ENCODE results near the gene OPCML.

OPCML gene

DNA sequence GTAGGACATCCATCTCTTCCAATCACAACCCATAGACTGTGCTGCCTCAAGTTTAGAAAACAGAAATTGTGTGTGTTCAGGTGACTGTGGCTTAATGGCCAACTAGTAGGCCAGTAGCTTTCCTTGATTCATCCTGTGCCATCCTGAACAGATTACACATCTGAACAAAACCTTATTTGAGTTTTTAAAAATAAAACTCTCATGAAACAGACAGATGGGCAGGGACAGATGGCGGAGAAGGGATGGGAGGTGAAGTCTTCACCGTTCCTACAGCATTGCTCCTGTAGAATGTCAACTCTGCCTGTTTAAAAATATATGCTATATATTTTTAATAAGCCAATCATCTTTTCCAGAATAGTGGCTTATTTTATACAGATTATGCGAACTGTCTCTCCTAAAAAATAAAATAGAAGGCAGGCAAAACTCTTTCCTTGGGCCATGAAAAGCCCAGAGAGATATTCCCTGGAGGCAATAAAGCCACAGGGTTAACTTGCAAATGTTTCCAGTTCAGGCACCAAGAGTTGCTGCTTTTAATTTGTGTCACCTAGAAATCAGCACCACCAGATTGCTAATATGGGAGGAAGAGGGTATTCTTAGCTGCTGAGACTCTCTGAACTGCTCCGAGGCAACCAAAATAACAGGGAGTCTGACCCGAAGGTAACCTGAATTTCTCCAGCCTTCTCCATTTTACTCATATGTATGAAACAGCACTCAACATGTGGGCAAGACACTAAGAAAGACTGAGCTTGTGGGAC is 861.2 kb downstream of the OPCML start:
- no peak for DNase-seq (ENCODE audit: low read depth in 2 of 2)

GRCh38 chr11:132669949-132670348 is 862.4 kb downstream of the OPCML start:
- no peak for DNase-seq (ENCODE audit: low read depth in 2 of 2)

DNA sequence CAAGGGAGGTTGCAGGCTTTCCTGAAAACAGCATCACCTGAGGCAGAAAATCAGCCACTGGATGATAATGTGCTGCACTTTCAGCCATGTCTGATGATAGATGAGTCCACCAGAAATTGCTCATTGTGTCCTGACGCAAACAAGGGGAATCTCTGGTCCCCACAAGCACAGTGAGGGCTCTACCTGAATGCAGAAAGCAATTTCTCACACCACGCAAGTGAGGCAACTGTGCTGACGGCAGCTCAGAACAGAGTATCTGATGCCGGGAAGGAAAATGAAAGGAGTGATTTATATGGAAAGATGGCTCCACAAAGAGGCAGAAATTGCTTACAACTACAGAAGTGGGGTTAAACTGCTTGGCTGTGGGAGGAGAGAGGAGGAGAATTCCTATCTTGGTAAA is 867.1 kb downstream of the OPCML start:
- DNase-seq (ENCODE audit: low read depth in 2 of 2), result no peak

DNA sequence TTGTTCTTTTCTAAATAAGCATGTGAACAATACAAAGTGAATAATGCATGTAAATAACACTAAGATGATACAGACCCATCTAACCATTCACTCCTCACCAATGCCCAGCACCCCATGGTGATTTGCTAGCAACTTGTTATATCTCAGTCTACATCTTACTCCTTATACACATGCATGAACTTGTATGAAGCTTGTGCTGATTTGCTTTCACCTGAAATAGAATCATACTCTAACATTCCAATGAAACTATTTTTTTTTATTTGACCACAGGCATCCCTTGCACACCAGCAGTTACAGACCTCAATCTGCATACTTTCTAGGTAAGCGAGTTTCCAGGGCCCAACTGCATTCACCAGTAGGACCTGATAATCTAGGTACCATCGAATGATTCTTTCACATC is 873.6 kb downstream of the OPCML start:
- DNase-seq (ENCODE audit: low read depth in 2 of 2), result no peak

GRCh38 chr11:132658004-132658403 is 874.3 kb downstream of the OPCML start:
- no peak for DNase-seq (ENCODE audit: low read depth in 2 of 2)

GRCh38 chr11:132655187-132655855 is 877.0 kb downstream of the OPCML start:
- DNase-seq (ENCODE audit: low read depth in 2 of 2), result no peak

DNA sequence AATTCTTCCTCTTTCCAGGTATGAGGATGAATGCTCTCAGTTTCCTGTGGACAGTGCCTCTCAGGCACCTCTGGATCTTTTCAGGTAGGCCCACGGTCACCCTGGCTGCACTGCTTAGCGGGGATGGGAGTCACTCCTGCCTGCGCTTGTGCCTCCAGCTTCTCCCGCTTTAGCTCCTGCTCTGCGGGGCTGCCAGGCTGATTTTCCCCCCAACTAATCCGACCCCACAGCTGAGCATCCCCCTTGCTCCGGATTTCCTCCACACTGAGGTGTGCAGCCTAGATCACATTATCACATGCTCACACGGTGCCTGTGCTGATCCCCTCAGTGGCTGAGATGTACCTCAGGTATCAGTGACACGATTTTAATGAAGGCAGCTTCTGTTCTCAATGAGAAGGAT is 879.1 kb downstream of the OPCML start:
- DNase-seq (ENCODE audit: low read depth in 2 of 2), result no peak

GRCh38 chr11:132650969-132651720 is 881.2 kb downstream of the OPCML start:
- no peak for DNase-seq (ENCODE audit: low read depth in 2 of 2)

DNA sequence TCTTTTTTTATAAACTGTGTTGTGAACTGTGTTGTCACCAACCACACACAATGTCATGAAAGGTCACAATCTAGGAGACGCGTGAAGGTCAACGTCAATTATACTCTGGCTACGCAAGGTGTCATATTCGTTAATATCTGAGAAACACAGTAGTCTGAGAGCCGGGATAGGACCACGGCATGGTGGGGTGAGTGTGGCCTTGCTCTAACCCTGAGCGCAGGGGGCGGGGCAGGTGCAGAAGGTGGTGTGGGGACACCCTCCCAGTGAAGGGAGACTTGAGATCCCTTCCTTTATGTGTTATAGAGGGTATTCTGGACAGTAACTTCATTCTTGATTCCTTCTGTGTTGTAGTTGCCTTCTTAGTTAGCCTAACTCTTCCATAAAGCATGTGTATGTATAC is 883.0 kb downstream of the OPCML start:
- no peak for DNase-seq (ENCODE audit: low read depth in 2 of 2)

DNA sequence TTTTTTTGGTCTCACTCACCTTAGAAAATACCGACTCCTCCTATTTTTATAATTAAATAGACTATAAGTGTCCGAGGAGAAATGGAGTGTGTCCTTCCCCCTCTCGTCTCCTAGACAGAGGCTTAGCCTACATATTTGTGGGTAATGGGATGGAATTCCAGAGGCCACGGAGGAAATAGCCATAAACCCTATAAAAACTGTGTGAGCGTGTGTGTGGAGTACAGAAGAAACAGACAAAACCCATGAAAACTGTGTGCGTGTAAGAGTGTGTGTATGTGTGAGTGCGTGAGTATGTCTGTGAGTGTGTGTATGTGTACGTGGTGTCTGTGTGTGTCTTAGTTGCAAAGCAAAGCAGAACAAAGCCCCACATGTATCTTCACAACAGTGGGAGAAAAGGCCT is 883.5 kb downstream of the OPCML start:
- DNase-seq (ENCODE audit: low read depth in 2 of 2), result no peak

DNA sequence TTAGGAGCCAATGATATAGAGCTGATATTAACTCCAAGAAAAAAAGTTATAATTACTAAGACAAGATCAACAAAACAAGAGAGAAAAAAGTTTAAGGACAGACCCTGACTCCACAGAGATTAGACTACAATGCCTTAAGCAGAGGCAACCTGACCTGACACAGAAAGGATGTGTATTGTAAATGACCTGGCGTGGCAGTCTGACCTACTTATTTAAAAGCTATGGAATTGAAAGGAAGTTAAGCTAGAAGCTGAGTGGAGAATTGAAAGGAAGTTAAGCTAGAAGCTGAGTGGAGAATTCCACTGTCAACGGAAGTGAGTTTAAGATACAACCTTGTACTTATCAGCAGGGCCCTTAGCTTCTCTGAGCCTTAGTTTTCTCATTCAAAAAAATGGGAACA is 885.4 kb downstream of the OPCML start:
- DNase-seq (ENCODE audit: low read depth in 2 of 2), result no peak

DNA sequence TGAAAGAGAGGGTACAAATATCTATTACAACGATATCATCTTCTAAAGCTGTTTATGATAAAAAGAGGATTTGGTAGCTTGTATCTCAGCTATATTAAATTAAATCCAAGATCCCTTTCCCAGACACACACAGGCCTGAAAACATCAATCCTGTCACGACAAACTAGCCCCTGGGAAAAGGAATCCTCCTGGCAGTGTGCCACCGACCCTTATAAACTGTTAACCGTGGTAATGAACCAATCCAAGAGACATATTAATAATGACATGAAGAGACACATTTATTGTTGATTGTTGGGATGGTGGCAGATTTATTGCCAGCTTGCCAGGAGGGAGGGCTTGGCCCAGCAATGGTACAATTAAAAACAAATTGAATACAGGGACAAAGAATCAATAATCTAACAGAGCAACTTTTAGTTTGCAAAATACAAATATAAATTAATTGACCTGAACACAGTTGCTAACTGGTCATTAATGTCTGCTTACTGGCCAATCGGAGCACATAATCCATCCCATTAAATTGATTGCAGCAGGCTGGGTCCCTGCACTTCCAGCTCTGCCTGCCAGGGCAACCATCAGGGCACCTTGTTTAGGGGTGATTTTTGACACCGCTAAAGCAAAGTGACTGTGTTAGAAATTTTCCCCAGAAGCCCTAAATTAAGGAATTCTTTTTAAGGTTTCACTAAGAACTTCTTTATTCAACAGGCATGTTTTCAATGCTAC is 887.6 kb downstream of the OPCML start:
- no peak for DNase-seq (ENCODE audit: low read depth in 2 of 2)

GRCh38 chr11:132643239-132643638 is 889.1 kb downstream of the OPCML start:
- no peak for DNase-seq (ENCODE audit: low read depth in 2 of 2)

DNA sequence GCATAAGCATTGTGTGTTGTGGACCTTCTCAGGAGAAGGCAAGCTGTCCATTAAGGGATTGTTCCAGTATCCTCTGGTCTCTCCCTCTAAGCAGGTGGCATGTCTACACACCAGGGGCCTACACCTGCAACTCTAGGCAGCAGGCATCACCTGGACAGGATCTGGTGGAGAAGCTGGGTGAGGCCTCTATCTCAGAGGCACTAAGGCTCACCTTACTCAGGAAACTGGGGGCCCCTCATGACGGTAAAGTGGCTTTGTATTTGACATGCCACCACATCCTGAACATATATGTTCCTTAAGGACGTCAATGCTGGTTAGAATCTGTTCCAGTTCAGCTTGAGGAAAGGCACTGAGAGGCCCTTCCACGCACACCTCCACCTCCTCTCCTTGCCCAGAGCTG is 891.3 kb downstream of the OPCML start:
- no peak for DNase-seq (ENCODE audit: low read depth in 2 of 2)

- DNase-seq (ENCODE audit: low read depth in 2 of 2), result no peak
These were observed 892.3 kb downstream of the OPCML start for GRCh38 chr11:132639986-132640385.

DNA sequence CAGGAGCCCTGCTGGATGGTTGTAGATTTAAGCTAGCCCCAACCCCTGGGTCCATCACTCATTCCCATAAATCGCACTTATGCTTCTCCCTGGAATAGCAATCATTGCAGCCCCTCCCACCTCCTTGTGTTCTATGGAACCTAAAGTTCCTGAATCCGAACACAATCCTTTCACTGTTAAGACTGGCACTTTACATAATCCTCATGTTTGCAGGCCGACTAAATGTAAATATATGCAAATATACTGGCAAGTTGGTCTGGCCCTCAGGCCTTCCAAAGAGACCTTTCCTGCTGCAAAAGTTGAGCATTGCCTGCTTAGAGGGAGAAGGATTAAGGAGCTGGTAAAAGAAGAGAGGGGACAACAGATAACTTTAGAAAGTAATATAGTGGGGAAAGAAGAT is 892.9 kb downstream of the OPCML start:
- DNase-seq (ENCODE audit: low read depth in 2 of 2), result no peak

GRCh38 chr11:132638423-132638822 is 893.9 kb downstream of the OPCML start:
- no peak for DNase-seq (ENCODE audit: low read depth in 2 of 2)

GRCh38 chr11:132636523-132636922 is 895.8 kb downstream of the OPCML start:
- no peak for DNase-seq (ENCODE audit: low read depth in 2 of 2)

GRCh38 chr11:132632641-132633124 is 899.6 kb downstream of the OPCML start:
- no peak for DNase-seq (ENCODE audit: low read depth in 2 of 2)

DNA sequence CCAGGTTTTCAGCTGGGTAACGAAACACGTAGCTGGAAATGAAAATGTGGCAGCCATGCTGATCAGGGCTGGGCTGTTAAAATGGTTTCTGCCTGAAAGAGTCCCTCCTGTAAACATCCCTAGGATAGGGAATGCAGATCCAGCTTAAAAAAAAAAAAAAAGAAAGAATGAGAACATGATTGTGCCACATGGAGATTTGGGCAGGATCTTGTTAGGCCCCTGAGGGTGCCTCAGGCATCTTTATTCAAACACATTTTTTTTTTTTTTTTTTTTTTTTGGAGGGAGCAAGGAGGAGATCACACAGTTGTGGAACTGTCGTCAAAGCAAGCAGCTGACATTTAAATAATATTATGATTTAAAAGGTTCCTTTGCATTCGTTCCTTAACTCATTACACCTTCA is 900.3 kb downstream of the OPCML start:
- no peak for DNase-seq (ENCODE audit: low read depth in 2 of 2)

- DNase-seq (ENCODE audit: low read depth in 2 of 2), result no peak
These were observed 904.3 kb downstream of the OPCML start for GRCh38 chr11:132627981-132628380.

DNA sequence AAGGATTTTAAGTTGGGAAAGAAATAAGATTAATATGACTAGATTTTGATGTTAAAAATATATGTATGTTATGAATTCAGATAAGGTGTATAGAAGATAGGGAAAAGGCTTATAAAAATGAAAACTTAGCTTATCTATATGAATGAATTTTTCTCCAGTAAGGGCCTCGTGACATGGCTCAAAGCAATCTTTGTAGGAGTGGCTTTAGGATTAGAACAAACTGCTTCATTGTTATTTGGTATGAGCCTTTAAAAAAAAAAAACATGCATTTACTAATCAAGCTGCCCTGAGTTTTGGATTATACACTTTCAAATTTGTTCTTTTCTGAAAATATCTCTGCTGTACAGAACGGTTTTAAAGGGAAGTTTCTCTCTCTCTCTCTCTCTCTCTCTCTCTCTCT is 905.9 kb downstream of the OPCML start:
- DNase-seq (ENCODE audit: low read depth in 2 of 2), result no peak
